H1 (cell line): Measurements from ENCODE around the gene ENTPD2. TPM values are rescaled to one million over a fixed set of nuclear protein-coding genes. Genes with fewer than 3 reads are reported as not detected.
A peak's percentile ranks its signal among the peaks of the same experiment; 100 is the strongest.

Source experiments
- BACH1 ChIP-seq: IDR thresholded peaks from 2 replicates; pipeline ENCODE4 v1.6.1; 2012; ENCODE audit warnings: low read length, improper control_type of control experiment
- BCL11A ChIP-seq, 2 experiments: IDR thresholded peaks; one replicate each; pipeline ENCODE4 v1.6.1; 2011; ENCODE audit warnings: low read depth in 2 of 2, low read length in 2 of 2, mild to moderate bottlenecking in 2 of 2
- CBX8 ChIP-seq: fragments of 300-800, 300-1000 bp; sonication (generic); IDR thresholded peaks from 2 replicates; pipeline ENCODE4 v1.7.1; 2016; ENCODE audit warnings: low read depth, low read length, borderline replicate concordance
- EZH2 ChIP-seq: fragments of 200-600 bp; sonication (generic); IDR thresholded peaks from 2 replicates; pipeline ENCODE4 v1.7.1; 2012; ENCODE audit warnings: low read depth, mild to moderate bottlenecking, moderate library complexity, low read length, inconsistent platforms; ENCODE audit not compliant: severe bottlenecking
- GABPA ChIP-seq: IDR thresholded peaks from 2 replicates; pipeline ENCODE4 v1.6.1; 2011; ENCODE audit warnings: mild to moderate bottlenecking, low read length, moderate library complexity, borderline replicate concordance; ENCODE audit not compliant: insufficient read depth
- HDAC6 ChIP-seq: IDR thresholded peaks from one replicate; pipeline ENCODE4 v1.7.1; 2012; ENCODE audit warnings: low read depth, mild to moderate bottlenecking, inconsistent platforms, low read length, moderate library complexity
- KDM4A ChIP-seq: IDR thresholded peaks from one replicate; pipeline ENCODE4 v1.7.1; 2012; ENCODE audit warnings: low read depth, mild to moderate bottlenecking, moderate library complexity, low read length, inconsistent platforms; ENCODE audit not compliant: severe bottlenecking
- KDM5A ChIP-seq: fragments of 200-600 bp; IDR thresholded peaks from 2 replicates; pipeline ENCODE4 v1.7.1; 2012; ENCODE audit warnings: mild to moderate bottlenecking, low read length, inconsistent platforms, mixed read lengths
- NANOG ChIP-seq: IDR thresholded peaks from 2 replicates; pipeline ENCODE4 v1.6.1; 2011; ENCODE audit warnings: low read length, low read depth, mild to moderate bottlenecking, inconsistent platforms; ENCODE audit not compliant: insufficient read depth, poor library complexity, severe bottlenecking
- PHF8 ChIP-seq: fragments of 200-600 bp; sonication (generic); conservative IDR thresholded peaks from 2 replicates; pipeline ENCODE4 v1.7.1; 2012; ENCODE audit warnings: low read depth, mild to moderate bottlenecking, inconsistent platforms, low read length, moderate library complexity
- POLR2AphosphoS5 ChIP-seq: IDR thresholded peaks from 2 replicates; pipeline ENCODE4 v1.6.1; 2011; ENCODE audit warnings: low read depth, low read length
- RBBP5 ChIP-seq: IDR thresholded peaks from 2 replicates; pipeline ENCODE4 v1.7.1; 2012; ENCODE audit warnings: low read depth, mild to moderate bottlenecking, inconsistent platforms, low read length, moderate library complexity, borderline replicate concordance
- SIX5 ChIP-seq: IDR thresholded peaks from 2 replicates; pipeline ENCODE4 v1.6.1; 2011; ENCODE audit warnings: mild to moderate bottlenecking, low read depth, low read length
- SP2 ChIP-seq: IDR thresholded peaks from 2 replicates; pipeline ENCODE4 v1.6.1; 2012; ENCODE audit warnings: mild to moderate bottlenecking, low read length, inconsistent platforms
- SP4 ChIP-seq: IDR thresholded peaks from 2 replicates; pipeline ENCODE4 v1.6.1; 2012; ENCODE audit warnings: low read length, inconsistent platforms
- TAF1 ChIP-seq: IDR thresholded peaks from 2 replicates; pipeline ENCODE4 v1.6.1; 2011; ENCODE audit warnings: mild to moderate bottlenecking, low read depth, low read length
- TBP ChIP-seq: IDR thresholded peaks from 2 replicates; pipeline ENCODE4 v1.6.1; 2011; ENCODE audit warnings: low read depth, low read length, improper control_type of control experiment
- YY1 ChIP-seq: IDR thresholded peaks from 2 replicates; pipeline ENCODE4 v1.6.1; 2011; ENCODE audit warnings: low read depth, mild to moderate bottlenecking, low read length
- polyA plus RNA-seq, 7 experiments: library from polyadenylated mRNA; depleted of rRNA in 3 of 7; stranded (reverse) in 5 of 7; unstranded in 2 of 7; fragments of >200 nt in 5 of 7; fragments of 200-250 nt in 2 of 7; gene quantifications; 1 replicate in 5 of 7; 2 replicates in 1 of 7; 4 replicates in 1 of 7; pipeline versions ENCODE4 v1.2.1 to v1.2.3, GENCODE V29; 2011 to 2013; ENCODE audit warnings: missing spikeins in 2 of 7, mixed read lengths in 2 of 7
- total RNA-seq: library from RNA; stranded (reverse); fragmentation: NEBNext Ultra II Directional; extraction: Animal tissue kit (Norgen Biotek cat#: 25700); gene quantifications from 2 replicates; pipeline ENCODE4 v1.2.1, GENCODE V29; 2021

Gene ENTPD2
- total and polyA plus RNA-seq, 2 of the 8 experiments (the other 6 are each of a cell fraction or from before 2014, with no cell fraction given), result 0.65 to 3.8 TPM

- TF ChIP-seq SP4 (no peak), GABPA (no peak), PHF8 (no peak), NANOG (no peak), TBP (no peak), KDM5A (no peak), RBBP5 (no peak), BCL11A (IDR thresholded peaks at IDR 0.05; ENCODE audit: low read depth in 2 of 2, low read length in 2 of 2) (no peak), KDM4A (no peak), TAF1 (no peak), YY1 (no peak), EZH2 (peak; percentile 55), SIX5 (no peak), BACH1 (no peak), SP2 (no peak), POLR2AphosphoS5 (no peak), CBX8 (no peak), HDAC6 (no peak)
Measured at GRCh38 chr9:137078701-137079400, 25.0 kb upstream of the ENTPD2 start (continued).
